ENCODE results near the gene NOL9.

Gene NOL9

DNA sequence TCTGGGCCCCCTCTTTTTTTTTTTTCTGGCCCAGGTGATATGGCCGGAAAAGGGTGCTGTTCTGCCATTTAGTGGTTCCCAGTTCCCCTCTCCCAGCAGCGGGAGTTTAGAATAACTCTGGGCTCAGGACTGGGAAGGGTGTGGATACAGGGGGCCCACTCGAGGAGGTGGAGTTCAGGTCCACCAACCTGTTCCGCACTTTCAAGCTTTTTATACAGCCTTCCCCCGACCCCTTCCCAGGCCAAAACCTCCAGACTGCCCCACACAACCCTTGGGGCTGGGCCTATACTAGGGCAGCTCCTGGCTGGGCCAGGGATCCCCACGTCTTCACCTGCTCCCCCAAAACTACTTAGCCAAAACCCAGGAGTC is 63.2 kb downstream of the NOL9 start:
- no peaks in the 10 kb centered on the region for H3K9me3 ChIP-seq (ENCODE audit: insufficient read depth, low read length)
- H3K36me3 ChIP-seq (ENCODE audit: insufficient read depth, insufficient read length, low read length): no peaks in the 10 kb centered on the region
- TF ChIP-seq SUZ12 (IDR thresholded peaks at IDR 0.05; ENCODE audit: extremely low read depth, insufficient read depth, insufficient read length) (no peak), YY1 (IDR thresholded peaks at IDR 0.05; ENCODE audit: insufficient read depth, insufficient read length) (no peak), ZNF274 (IDR thresholded peaks at IDR 0.05; ENCODE audit: low read depth, low read length) (no peak)
- DNase-seq (ENCODE audit: low read depth, low spot score): no peak
- peak overlapping the region; percentile 91 for H3K9ac ChIP-seq (ENCODE audit: insufficient read length, low read depth)
- peaks cover 30% of the 10 kb centered on the region for H3K4me1 ChIP-seq (ENCODE audit: insufficient read depth, insufficient read length)
- H3K27me3 ChIP-seq (ENCODE audit: insufficient read depth, insufficient read length): no peaks in the 10 kb centered on the region
- H3K4me3 ChIP-seq (ENCODE audit: insufficient read length, low read depth): peak overlapping the region; percentile 79

- peak overlapping the region; percentile 91 for H3K9ac ChIP-seq (ENCODE audit: insufficient read length, low read depth)
- H3K36me3 ChIP-seq (ENCODE audit: insufficient read depth, insufficient read length, low read length): no peaks in the 10 kb centered on the region
- TF ChIP-seq ZNF274 (IDR thresholded peaks at IDR 0.05; ENCODE audit: low read depth, low read length) (no peak), SUZ12 (IDR thresholded peaks at IDR 0.05; ENCODE audit: extremely low read depth, insufficient read depth, insufficient read length) (no peak), YY1 (IDR thresholded peaks at IDR 0.05; ENCODE audit: insufficient read depth, insufficient read length) (no peak)
- peaks cover 27% of the 10 kb centered on the region for H3K4me1 ChIP-seq (ENCODE audit: insufficient read depth, insufficient read length)
- DNase-seq (ENCODE audit: low read depth, low spot score): peak; percentile 64
- peak overlapping the region; percentile 79 for H3K4me3 ChIP-seq (ENCODE audit: insufficient read length, low read depth)
- no peaks in the 10 kb centered on the region for H3K27me3 ChIP-seq (ENCODE audit: insufficient read depth, insufficient read length)
- H3K9me3 ChIP-seq (ENCODE audit: insufficient read depth, low read length): no peaks in the 10 kb centered on the region
These were observed 63.9 kb downstream of the NOL9 start for GRCh38 chr1:6490181-6491080.

- DNase-seq (ENCODE audit: low read depth, low spot score): peak; percentile 43
- TF ChIP-seq ZNF274 (IDR thresholded peaks at IDR 0.05; ENCODE audit: low read depth, low read length) (no peak), YY1 (IDR thresholded peaks at IDR 0.05; ENCODE audit: insufficient read depth, insufficient read length) (no peak), SUZ12 (IDR thresholded peaks at IDR 0.05; ENCODE audit: extremely low read depth, insufficient read depth, insufficient read length) (no peak)
These were observed 64.5 kb downstream of the NOL9 start for GRCh38 chr1:6489799-6490180.

DNA sequence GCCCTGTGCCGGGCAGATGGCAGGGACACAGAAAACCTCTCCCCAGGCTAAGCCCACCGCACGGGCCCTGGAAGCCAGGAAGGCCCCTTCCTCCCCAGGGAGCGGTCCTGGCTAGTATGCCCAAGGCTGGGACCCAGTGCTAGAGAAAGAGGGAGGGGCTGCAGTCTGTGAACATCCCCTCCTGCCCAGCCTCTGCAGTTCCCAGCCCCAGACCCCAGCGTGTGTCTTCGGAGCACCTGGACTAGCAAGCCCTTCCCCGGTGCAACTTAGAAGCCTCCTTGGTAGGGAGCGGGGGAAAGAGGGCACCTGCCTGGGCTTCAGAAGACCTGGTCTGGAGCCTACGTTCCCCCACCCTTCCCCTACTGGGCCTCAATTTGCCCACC is 64.9 kb downstream of the NOL9 start:
- TF ChIP-seq YY1 (IDR thresholded peaks at IDR 0.05; ENCODE audit: insufficient read depth, insufficient read length) (no peak), SUZ12 (IDR thresholded peaks at IDR 0.05; ENCODE audit: extremely low read depth, insufficient read depth, insufficient read length) (no peak), ZNF274 (IDR thresholded peaks at IDR 0.05; ENCODE audit: low read depth, low read length) (no peak)
- H3K9me3 ChIP-seq (ENCODE audit: insufficient read depth, low read length): no peaks in the 10 kb centered on the region
- peaks cover 26% of the 10 kb centered on the region for H3K4me1 ChIP-seq (ENCODE audit: insufficient read depth, insufficient read length)
- peak overlapping the region; percentile 68 for H3K9ac ChIP-seq (ENCODE audit: insufficient read length, low read depth)
- no peak for DNase-seq (ENCODE audit: low read depth, low spot score)
- H3K36me3 ChIP-seq (ENCODE audit: insufficient read depth, insufficient read length, low read length): no peaks in the 10 kb centered on the region
- peaks cover 9% of the 10 kb centered on the region for H3K27me3 ChIP-seq (ENCODE audit: insufficient read depth, insufficient read length)
- no peak overlapping the region for H3K4me3 ChIP-seq (ENCODE audit: insufficient read length, low read depth)

More at GRCh38 chr1:6489799-6490180, 64.5 kb downstream of the NOL9 start:
- H3K4me1 ChIP-seq (ENCODE audit: insufficient read depth, insufficient read length): peaks cover 26% of the 10 kb centered on the region
- H3K4me3 ChIP-seq (ENCODE audit: insufficient read length, low read depth): peak overlapping the region; percentile 79
- no peaks in the 10 kb centered on the region for H3K9me3 ChIP-seq (ENCODE audit: insufficient read depth, low read length)
- peaks cover 5% of the 10 kb centered on the region for H3K27me3 ChIP-seq (ENCODE audit: insufficient read depth, insufficient read length)
- H3K36me3 ChIP-seq (ENCODE audit: insufficient read depth, insufficient read length, low read length): no peaks in the 10 kb centered on the region
- H3K9ac ChIP-seq (ENCODE audit: insufficient read length, low read depth): peak overlapping the region; percentile 91

- peaks cover 5% of the 10 kb centered on the region for H3K36me3 ChIP-seq (ENCODE audit: insufficient read depth, insufficient read length, low read length)
- H3K9me3 ChIP-seq (ENCODE audit: insufficient read depth, low read length): no peaks in the 10 kb centered on the region
- peak overlapping the region; percentile 68 for H3K9ac ChIP-seq (ENCODE audit: insufficient read length, low read depth)
- TF ChIP-seq SUZ12 (IDR thresholded peaks at IDR 0.05; ENCODE audit: extremely low read depth, insufficient read depth, insufficient read length) (no peak), ZNF274 (IDR thresholded peaks at IDR 0.05; ENCODE audit: low read depth, low read length) (no peak), YY1 (IDR thresholded peaks at IDR 0.05; ENCODE audit: insufficient read depth, insufficient read length) (no peak)
- peaks cover 26% of the 10 kb centered on the region for H3K4me1 ChIP-seq (ENCODE audit: insufficient read depth, insufficient read length)
- H3K27me3 ChIP-seq (ENCODE audit: insufficient read depth, insufficient read length): peaks cover 9% of the 10 kb centered on the region
- no peak overlapping the region for H3K4me3 ChIP-seq (ENCODE audit: insufficient read length, low read depth)
- DNase-seq (ENCODE audit: low read depth, low spot score): no peak
These were observed 65.5 kb downstream of the NOL9 start for GRCh38 chr1:6488602-6489382.

DNA sequence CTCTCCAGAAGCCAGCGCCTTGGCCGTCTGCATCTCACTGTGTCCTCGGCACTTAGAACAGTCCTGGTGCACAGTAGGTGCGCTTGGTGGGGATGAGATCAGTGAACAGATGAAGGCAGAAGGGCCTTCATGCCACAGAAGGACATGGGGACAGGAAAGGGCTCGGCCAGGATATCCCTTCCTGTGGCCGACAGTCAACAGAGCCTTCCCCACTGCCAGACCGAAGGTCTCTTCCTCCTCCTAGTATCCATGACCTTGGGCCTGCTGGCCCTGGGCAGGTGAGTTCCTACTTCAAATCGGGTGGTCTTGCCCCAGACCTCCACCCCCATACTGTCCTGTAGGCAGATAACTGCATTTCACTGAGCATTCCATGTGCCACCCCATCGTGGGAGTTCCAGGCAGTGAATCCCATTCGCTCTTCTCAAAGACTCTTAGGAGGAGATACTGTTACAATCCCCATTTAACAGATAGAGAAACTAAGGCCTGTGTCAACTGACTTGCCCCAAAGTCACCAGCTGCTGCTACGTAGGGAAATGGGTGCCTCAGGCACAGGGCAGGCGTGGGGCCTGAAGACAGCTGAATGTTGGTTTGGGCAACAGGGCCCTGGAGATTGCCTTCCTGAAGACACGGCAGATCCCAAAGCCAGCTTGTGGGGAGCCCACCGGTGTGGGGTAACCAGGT is 66.4 kb downstream of the NOL9 start:
- no peak for DNase-seq (ENCODE audit: low read depth, low spot score)
- no peak overlapping the region for H3K4me3 ChIP-seq (ENCODE audit: insufficient read length, low read depth)

More for the DNA sequence above, 66.4 kb downstream of the NOL9 start:
- Histone ChIP-seq H3K27me3 (ENCODE audit: insufficient read depth, insufficient read length) (peaks cover 9% of the 10 kb centered on the region), H3K9ac (ENCODE audit: insufficient read length, low read depth) (no peak overlapping the region), H3K36me3 (ENCODE audit: insufficient read depth, insufficient read length, low read length) (peaks cover 5% of the 10 kb centered on the region), H3K4me1 (ENCODE audit: insufficient read depth, insufficient read length) (peaks cover 26% of the 10 kb centered on the region), H3K9me3 (ENCODE audit: insufficient read depth, low read length) (no peaks in the 10 kb centered on the region)
- TF ChIP-seq SUZ12 (IDR thresholded peaks at IDR 0.05; ENCODE audit: extremely low read depth, insufficient read depth, insufficient read length) (no peak), ZNF274 (IDR thresholded peaks at IDR 0.05; ENCODE audit: low read depth, low read length) (no peak), YY1 (IDR thresholded peaks at IDR 0.05; ENCODE audit: insufficient read depth, insufficient read length) (no peak)
